Hematopoietic multipotent progenitor cell (in vitro differentiated cells): ENCODE data around the gene WWC1. TPM values are rescaled to one million over a fixed set of nuclear protein-coding genes. Genes with fewer than 3 reads are reported as not detected.

Experiments
- DNase-seq, 3 donors: peaks; one replicate each; pipeline ENCODE4 v3.0.0-alpha.2; 2011 to 2015; ENCODE audit warnings: low read depth in 2 of 3, low spot score in 2 of 3
- total RNA-seq: library from RNA; depleted of rRNA; stranded (reverse); fragments of >200 nt; gene quantifications from one replicate; pipeline ENCODE4 v1.2.3, GENCODE V29; 2012

Gene WWC1
- total RNA-seq, 1 donor = 0.54 TPM

DNA sequence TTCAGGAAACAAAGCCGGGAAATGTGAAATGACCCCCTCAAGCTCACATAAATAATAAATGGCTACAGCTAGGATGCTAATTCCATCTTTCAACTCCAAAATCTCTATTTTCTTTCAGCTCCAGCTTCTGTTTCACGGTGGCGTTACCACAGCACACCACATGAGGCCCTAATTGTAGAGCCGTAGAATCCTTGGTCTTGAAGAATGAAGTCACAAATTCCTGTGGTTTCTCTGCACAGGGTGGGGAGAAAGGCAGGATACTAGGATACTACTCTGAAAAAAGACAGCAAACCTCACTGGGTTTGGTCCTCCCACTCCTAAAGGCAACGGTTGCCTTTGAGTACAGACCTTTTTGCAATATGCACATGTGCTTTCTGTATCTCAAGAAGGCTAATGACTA, 180.9 kb downstream of the WWC1 start:
- DNase-seq = no peak

DNA sequence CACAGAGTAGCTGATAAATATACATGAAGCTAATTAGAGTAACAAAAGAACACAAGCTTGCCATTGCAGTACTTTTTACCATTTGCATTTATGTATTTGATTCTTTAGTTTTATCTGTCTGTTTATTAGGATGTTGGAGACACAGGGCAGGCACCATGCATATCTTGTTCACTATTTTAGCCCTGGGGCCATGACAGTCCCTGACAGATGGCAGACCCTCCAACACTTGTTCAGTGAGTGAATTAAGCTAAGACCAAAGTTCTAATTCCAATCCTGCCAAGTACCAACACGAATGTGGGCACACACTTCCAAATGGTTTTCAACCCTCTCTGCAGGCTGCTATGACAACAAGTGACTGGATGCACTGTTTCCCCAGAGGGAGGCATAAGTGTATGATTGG, 182.9 kb downstream of the WWC1 start:
- DNase-seq = no peak

DNA sequence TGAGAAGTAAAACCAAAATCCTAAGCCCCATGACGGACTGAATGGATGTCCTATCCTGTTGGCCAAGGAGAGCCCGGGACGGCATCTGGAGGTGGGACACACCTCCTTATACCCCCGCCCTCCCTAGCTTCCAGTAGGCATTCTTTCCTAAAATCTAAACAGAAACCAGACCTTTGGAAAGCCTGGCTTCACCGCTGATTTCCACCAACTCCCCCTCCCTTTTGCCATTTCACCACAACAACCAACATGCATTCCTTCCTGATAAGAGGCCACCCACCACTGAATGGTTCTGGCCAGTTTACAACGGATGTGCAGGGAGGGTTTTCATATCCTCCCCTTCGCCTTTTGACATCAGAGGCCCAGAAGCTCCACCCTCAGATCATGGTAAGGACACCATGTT, 185.6 kb downstream of the WWC1 start:
- peak in 2 of 3 donors; percentile 37 to 74 for DNase-seq

DNA sequence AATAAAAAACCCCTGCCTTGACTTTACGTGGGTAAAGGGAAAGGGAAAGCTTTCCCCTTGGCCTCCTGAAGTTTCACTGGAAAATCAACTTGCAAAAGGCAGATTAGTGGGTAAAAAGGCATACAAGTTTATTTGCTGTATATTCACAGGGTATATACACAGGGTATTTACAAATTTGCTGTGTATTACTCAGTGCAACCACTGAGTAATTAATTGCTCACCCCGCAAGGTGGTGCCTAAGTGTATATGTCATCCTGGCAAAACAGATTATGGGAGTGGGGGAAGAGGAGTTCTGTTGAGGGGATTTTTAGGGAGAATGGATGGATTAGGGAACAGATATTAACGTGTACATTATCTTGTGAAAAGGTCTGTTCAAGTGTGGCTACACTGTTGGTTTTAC, 187.7 kb downstream of the WWC1 start:
- DNase-seq = no peak

DNA sequence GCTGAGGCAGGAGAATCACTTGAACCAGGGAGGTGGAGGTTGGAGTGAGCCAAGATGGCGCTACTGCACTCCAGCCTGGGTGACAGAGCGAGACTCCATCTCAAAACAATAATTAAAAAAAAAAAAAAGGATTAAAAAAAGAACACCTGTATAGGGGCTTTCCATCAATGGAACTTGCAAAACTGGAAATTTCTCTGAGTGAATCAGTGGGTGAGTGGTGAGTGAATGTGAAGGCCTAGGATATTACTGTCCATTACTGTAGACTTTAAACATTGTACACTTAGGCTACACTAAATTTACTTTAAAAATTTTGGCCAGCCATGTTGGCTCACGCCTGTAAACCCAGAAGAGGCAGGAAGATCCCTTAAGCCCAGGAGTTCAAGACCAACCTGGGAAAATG, 189.2 kb downstream of the WWC1 start:
- no peak for DNase-seq

DNA sequence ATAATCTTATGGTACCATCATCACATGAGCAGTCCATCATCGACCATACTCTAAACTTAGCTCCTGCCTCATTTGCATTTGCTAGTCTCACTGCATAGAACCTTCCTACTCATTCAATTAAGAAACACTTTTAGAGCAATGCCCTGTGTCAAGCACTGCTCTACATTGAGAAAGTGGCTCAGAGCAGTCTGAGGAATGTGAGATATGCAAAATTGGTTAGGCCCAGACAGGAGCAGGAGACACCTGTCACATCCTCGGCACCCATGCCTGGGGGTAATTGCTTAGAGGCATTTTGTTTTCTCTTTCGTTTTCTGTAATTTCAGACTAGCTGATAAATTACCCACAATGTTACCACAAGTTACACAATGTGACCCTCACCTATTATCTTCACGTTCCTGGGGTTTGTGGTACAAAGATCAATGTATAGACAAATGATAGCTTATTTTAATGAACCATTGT, 189.9 kb downstream of the WWC1 start:
- DNase-seq = peak in 1 of 3 donors; percentile 4

DNA sequence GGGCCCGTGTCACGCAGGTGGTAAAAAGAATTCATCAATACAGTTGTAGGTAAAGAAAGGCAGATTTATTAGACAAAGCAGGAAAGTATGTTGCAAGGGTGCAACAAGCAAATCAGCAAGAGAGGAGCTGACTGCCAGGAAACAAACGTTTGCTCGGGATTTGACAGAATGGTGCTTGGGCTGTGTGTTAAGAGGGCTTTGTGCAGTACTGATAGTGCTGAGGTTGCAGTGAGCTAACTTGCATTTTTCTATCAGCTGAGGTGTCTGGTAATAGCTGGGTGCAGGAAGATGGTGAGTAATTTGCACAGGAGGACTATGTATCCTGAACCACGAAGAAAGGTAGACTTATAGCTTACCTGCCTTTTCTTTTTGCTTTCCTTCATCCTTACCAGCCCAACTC, 190.9 kb downstream of the WWC1 start:
- DNase-seq = no peak

DNA sequence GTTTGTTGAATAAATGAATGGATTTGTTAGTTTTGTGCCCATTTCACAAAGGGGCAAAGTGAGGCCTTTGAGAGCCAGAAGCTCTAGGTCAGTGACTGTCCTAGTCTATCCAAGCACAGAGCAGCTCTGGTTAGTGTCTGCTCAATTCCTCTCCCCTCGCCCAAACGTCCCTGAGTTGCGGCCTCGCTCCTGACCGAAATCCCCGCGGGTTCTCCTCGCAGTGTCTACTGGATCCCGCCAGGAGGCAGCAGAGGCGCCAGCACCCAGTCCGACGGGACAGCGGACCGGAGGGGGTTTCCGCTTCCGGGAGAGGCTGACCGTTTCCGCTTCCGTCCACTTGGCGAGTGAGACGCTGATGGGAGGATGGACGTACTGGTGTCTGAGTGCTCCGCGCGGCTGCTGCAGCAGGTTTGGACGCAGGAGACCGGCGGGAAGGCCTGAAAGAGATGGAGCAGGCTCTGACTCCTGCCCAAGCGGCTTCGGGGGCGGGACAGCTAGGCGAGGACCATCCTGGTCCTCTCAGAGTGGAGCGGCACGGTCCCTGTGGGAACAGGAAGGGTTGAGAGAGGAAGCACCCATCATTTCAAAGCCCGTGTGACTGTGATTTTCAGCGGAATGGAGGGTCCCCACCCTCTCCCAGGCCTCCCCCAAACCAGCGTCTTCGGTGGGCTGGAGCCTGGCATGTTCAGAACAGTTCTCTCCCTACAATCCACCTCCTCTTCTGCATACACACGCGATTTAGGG, 194.9 kb downstream of the WWC1 start, which contains the start of gene RARS1:
TSS of gene RARS1 (plus strand) at position 336 of the 744 bp plus-strand sequence. CDS start at position 364, 28 bp downstream.
- peak; percentile 58 to 92 (median 90) for DNase-seq

DNA sequence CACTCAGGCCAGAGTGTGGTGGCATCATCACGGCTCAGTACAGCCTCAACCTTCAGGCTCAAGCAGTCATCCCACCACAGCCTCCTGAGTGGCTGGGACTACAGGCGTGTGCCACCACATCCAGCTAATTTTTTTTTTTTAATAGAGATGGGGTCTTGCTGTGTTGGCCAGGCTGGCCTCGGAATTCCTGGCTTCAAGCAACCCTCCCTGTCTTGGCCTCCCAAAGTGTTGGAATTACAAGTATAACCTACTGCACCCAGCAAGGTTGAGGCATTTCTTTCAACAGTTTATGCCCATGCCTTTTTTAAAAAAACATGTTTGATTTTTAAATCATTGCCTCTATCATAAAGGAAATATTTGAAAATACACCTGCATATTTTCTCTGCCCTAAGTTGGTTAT, 197.6 kb downstream of the WWC1 start:
- no peak for DNase-seq

DNA sequence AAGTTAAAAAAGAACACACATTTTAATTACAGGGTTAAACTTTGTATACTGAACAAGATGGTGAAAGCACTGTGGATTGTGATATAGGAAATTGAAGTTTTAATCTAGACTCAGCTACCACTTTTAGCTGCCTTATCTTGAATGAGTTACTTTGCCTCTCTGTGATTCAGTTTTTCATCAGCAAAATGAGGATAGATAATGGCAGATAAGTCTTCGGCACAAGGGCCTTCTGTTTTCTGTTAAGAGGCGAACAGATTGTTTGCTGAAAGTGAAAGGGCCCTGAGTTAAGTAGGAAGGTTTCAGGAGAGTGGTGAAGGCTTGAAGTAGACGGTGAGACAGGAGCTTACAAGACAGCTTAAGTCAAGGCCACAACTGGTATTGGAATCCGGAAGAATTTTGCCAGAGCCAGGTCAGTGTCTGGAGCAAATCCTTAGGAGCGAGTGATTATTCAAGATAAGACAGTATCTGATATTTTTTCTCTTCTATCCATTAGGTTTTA, 202.7 kb downstream of the WWC1 start:
- DNase-seq = no peak

DNA sequence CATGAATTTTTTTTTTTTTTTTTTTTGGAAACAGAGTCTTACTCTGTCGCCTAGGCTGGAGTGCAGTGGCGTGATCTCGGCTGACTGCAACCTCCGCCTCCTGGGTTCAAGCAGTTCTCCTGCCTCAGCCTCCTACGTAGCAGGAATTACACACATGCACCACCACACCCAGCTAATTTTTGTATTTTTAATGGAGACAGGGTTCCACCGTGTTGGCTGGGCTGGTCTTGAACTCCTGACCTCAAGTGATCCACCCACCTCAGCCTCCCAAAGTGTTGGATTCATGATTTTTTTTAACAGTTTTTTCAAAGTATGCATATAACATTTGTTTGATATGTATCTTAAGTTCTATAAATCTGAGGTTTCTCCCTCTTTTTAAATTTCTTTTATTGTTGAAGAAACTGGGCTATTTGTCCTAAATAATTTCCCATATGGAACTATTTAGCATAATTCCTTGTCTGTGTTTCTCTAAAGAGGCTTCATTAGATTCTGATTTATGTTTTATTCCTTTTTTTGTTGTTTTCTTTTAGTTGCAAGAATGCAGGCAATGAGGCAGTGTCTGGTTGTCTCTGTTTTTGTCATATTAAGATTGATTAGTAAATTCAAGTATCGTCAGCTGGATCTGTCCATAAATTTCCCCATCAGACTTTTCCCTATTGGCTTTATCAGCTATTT, 211.3 kb downstream of the WWC1 start:
- DNase-seq = no peak

DNA sequence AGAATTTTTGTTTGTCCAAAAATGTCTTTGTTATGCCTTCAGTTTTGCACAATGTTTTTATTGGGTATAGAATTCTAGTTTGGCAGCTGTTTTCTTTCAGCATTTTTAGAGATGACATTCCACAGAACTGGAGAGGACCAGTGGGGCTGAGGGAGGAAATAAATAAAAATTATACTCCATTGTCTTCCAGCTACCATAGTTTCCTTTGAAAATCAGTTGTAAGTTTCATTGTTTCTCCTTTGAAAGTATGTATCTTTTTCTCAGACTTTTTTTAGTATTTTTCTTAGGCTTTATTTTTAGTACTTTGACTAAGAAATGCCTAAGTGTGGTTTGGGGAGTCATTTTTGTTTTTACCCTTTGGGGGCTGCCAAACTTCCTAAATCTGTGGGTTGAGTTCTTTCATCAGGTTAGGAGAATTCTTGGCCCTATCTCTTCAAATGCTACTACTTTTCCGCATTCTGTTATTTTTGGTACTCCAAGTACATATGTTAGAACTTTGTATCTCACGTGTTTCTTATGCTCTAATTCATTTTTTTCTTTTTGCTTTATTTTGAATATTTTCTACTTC, 222.5 kb downstream of the WWC1 start:
- DNase-seq = peak in 1 of 3 donors; percentile 12

Other genes with a start within 250 kb of the WWC1 start
- gene RARS1, start 194.8 kb downstream of the WWC1 start, total RNA-seq = 22.9 TPM
- gene FBLL1, start 237.7 kb downstream of the WWC1 start, total RNA-seq = 0.54 TPM